NCI-H446 (cell line): Measurements from ENCODE around the gene MAST3.
A peak's percentile ranks its signal among the peaks of the same experiment; 100 is the strongest.

ENCODE experiments used
- DNase-seq, 2 experiments: peaks; one replicate each; lab custom pipeline; 2025; lab: John Stamatoyannopoulos, UW

MAST3 gene

GRCh38 chr19:18097217-18097992 is at the start of gene MAST3:
Gene MAST3, plus strand, starts transcription at chr19:18097778. Its CDS starts 15 bp downstream, at chr19:18097793.
- DNase-seq: peak; percentile 53 to 93

- DNase-seq: peak in 1 of 2 experiments; percentile 58
Observed at GRCh38 chr19:18049385-18049784, 48.2 kb upstream of the MAST3 start.

- no peak for DNase-seq
Observed at GRCh38 chr19:18051887-18052286, 45.7 kb upstream of the MAST3 start.

GRCh38 chr19:18053576-18054219 is 43.9 kb upstream of the MAST3 start:
- no peak for DNase-seq

GRCh38 chr19:18055967-18056366 is 41.6 kb upstream of the MAST3 start:
- no peak for DNase-seq

- DNase-seq: peak in 1 of 2 experiments; percentile 39
Observed at GRCh38 chr19:18057557-18057956, 40.0 kb upstream of the MAST3 start.

- DNase-seq: peak; percentile 63 to 86
Observed at GRCh38 chr19:18058208-18059009, 39.2 kb upstream of the MAST3 start.

- DNase-seq: no peak
Observed at GRCh38 chr19:18059297-18059696, 38.3 kb upstream of the MAST3 start.

- no peak for DNase-seq
Observed at GRCh38 chr19:18059902-18060301, 37.7 kb upstream of the MAST3 start.

- DNase-seq: peak in 1 of 2 experiments; percentile 30
Observed at GRCh38 chr19:18060472-18060871, 37.1 kb upstream of the MAST3 start.

- no peak for DNase-seq
Observed at GRCh38 chr19:18062028-18062427, 35.5 kb upstream of the MAST3 start.

- DNase-seq: no peak
Observed at GRCh38 chr19:18063463-18063862, 34.1 kb upstream of the MAST3 start.

GRCh38 chr19:18065173-18065495 is 32.4 kb upstream of the MAST3 start:
- DNase-seq: no peak

GRCh38 chr19:18068395-18068794 is 29.2 kb upstream of the MAST3 start:
- no peak for DNase-seq

- DNase-seq: no peak
Observed at GRCh38 chr19:18069383-18069782, 28.2 kb upstream of the MAST3 start.

GRCh38 chr19:18070181-18070580 is 27.4 kb upstream of the MAST3 start:
- peak in 1 of 2 experiments; percentile 31 for DNase-seq

GRCh38 chr19:18072335-18072734 is 25.2 kb upstream of the MAST3 start:
- peak in 1 of 2 experiments; percentile 49 for DNase-seq

- no peak for DNase-seq
Observed at GRCh38 chr19:18073197-18073596, 24.4 kb upstream of the MAST3 start.

- DNase-seq: no peak
Observed at GRCh38 chr19:18074192-18074591, 23.4 kb upstream of the MAST3 start.

- DNase-seq: no peak
Observed at GRCh38 chr19:18083929-18084684, 13.5 kb upstream of the MAST3 start.

- no peak for DNase-seq
Observed at GRCh38 chr19:18085702-18086457, 11.7 kb upstream of the MAST3 start.
